GM20000 (cell line): ENCODE measurements around the gene OTULIN.

Source experiments
- DNase-seq: peaks from one replicate; pipeline ENCODE4 v3.0.0; 2012; ENCODE audit warnings: low spot score
- CTCF ChIP-seq: IDR thresholded peaks from 2 replicates; pipeline ENCODE4 v1.5.1; 2012; ENCODE audit warnings: mild to moderate bottlenecking, control low read depth; ENCODE audit errors: extremely low read depth, missing control alignments

OTULIN gene

GRCh38 chr5:14721990-14722656, 57.6 kb downstream of the OTULIN start:
- no peak for DNase-seq

GRCh38 chr5:14722923-14723322, 58.4 kb downstream of the OTULIN start:
- DNase-seq = no peak
- TF ChIP-seq CTCF = no peak

More at GRCh38 chr5:14721990-14722656, 57.6 kb downstream of the OTULIN start:
- TF ChIP-seq CTCF = no peak

GRCh38 chr5:14723701-14724132, 59.2 kb downstream of the OTULIN start:
- no peak for DNase-seq
- TF ChIP-seq CTCF = no peak

GRCh38 chr5:14724633-14725032, 60.1 kb downstream of the OTULIN start:
- TF ChIP-seq CTCF = no peak
- DNase-seq = no peak

- no peak for TF ChIP-seq CTCF
- no peak for DNase-seq
Observed at GRCh38 chr5:14726066-14726838, 61.7 kb downstream of the OTULIN start.

- DNase-seq = peak; percentile 77
Observed at GRCh38 chr5:14727428-14727865, 62.9 kb downstream of the OTULIN start.

More at GRCh38 chr5:14727428-14727865, 62.9 kb downstream of the OTULIN start:
- TF ChIP-seq CTCF = peak; percentile 71
